Posterior cingulate gyrus (tissue), 11 donors: ENCODE results near the gene IER5.
"Not testable (repeated sequence)": the region's sequence is repeated elsewhere in the genome, so short reads cannot be mapped to it uniquely, and the experiment has no call there.

ENCODE experiments used
- DNase-seq, 10 donors: peaks; one replicate each; pipeline versions ENCODE4 v3.0.0 to v3.0.0-alpha.2; 2020 to 2021; ENCODE audit warnings: mixed read lengths in 3 of 10
- intact Hi-C: fragments of 100-400 bp; cut with DNase I; formaldehyde crosslinking; loops from one replicate; pipeline ENCODE4 v1.15.1; 2023

Gene IER5

GRCh38 chr1:181088079-181089016 is at the start of gene IER5:
Gene IER5, plus strand, starts transcription at chr1:181088700. Its CDS starts 203 bp downstream, at chr1:181088903.
- peak; percentile 92 to 99 (median 97) for DNase-seq
- intact Hi-C loops, result loop anchor here (1.0 to 2.0 kb wide), 4 partner anchors 16 to 206 kb away; partner anchors contain the start of gene STX6

DNA sequence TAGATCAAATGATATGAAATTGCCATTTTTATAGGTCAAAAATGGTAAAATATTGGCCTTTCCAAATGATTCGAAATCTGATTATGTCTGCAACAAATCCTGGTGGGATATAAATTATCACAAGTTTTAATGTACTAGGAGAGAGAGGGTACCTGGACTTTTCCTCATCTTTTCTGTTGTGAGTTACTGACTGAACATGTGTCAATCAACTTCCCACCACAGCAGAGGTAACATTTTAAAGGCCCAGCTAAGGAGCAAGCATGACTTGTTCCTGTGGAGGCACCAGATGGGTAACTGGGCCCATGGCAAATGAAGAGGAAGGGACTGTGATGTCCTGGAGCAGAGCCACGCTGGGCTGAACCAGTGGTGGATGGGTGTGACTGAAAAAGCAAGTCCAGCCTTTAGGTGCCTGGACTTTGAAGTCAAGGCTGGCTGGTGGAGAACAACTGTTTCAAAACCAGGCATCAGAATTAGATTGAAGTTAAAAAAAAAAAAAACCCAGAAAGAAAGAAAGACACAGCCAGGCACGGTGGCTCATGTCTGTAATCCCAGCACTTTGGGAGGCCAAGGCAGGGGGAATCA is 48.1 kb upstream of the IER5 start:
- intact Hi-C loops, result no loop called here
- DNase-seq, result no peak

DNA sequence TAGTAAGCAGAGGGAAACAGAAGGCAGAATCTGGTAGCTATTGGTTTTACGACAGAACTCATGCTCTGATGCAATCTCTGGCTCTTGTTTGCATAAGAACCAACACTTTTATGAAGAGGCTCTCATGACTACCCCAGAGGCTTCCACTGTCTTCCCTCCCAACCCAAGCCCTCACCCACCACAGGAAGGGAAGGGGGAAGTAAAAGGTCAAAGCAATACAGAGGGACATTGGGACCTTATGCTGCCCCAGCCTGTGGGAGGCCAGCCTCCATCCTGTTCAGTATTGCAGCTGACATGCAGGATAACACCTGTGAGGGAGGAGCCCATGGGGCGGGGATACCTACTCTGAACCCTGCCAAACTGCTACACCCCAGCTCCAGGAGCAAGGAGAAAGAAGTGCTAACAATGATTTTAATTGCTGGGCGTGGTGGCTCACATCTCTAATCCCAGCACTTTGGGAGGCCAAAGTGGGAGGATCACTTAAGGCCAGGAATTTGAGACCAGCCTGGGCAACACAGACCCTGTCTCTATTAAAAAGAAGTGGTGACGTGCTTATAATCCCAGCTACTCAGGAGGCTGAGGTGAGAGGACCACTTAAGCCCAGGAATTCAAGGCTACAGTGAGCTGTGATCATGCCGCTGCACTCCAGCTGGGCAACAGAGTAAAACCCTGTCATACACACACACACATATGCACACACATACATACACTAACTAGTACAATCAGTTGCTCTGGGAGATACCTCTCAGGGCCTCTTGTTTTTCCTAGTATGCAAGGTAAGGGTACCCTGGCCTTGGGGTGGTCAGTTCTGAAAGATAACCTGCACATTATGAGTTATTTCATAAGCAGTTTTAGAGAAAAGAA is 45.2 kb upstream of the IER5 start:
- DNase-seq, result no peak
- intact Hi-C loops, result no loop called here

- intact Hi-C loops, result no loop called here
- no peak for DNase-seq
These were observed 44.0 kb upstream of the IER5 start for GRCh38 chr1:181044449-181044966.

- peak in 1 of 10 donors; percentile 75 for DNase-seq
- intact Hi-C loops, result not testable (repeated sequence)
These were observed 42.6 kb upstream of the IER5 start for GRCh38 chr1:181045946-181046345.

GRCh38 chr1:181049378-181049777 is 39.1 kb upstream of the IER5 start:
- DNase-seq, result no peak
- intact Hi-C loops, result no loop called here

DNA sequence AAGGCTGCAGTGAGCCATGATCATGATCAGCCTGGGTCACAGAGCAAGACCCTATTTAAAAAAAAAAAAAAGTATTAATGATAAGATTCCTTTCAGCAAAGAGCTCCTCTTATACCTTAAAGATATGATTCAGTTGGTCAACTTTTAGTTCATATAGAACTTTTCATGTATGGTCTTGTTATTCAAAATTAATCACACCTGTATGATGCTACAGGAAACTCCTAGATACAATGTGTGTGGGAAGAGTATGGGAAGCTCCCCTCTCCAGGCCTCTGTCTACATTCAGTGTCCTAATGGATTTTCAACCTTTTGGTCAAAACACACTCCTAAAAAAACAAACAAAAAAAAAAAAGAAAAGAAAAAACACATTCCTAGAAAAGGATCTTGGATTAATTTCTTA is 37.6 kb upstream of the IER5 start:
- no peak for DNase-seq
- intact Hi-C loops, result no loop called here

DNA sequence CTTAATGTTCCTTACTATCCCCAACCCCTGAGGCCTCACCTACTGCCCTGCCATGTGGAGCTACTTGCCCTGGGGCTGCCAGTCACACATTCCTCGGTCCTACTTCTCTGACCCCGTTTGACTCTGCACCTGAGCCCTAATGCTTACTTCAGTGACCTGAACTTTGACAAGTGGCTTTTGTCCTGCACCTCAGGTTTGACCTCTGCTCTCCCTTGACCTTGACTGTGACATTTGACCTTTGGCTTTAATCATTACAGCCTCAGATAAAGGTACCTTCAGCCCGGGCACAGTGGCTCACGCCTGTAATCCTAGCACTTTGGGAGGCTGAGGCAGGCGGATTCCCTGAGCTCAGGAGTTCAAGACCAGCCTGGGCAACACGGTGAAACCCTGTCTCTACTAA is 31.9 kb upstream of the IER5 start:
- intact Hi-C loops, result no loop called here
- DNase-seq, result no peak

GRCh38 chr1:181057079-181057478 is 31.4 kb upstream of the IER5 start:
- intact Hi-C loops, result no loop called here
- DNase-seq, result no peak

GRCh38 chr1:181059435-181059834 is 29.1 kb upstream of the IER5 start:
- intact Hi-C loops, result no loop called here
- no peak for DNase-seq

DNA sequence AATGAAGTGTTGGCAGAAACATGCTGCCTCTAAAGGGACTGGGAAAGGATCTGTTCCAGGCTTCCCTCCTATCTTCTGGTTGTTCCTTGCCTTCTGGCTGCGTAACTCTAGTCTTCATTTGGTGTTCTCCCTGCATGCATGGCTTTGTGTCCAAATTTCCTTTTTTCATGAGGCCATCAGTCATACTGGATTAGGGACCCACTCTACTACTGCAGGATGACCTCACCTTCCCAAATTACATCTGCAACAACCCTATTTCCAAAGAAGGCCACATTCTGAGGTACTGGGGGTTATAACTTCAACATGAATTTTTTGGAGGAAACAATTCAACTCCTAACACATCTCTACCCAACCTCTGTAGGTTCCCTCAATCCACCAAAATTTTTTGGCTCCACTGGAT is 28.4 kb upstream of the IER5 start:
- intact Hi-C loops, result no loop called here
- DNase-seq, result no peak

GRCh38 chr1:181060947-181061346 is 27.6 kb upstream of the IER5 start:
- DNase-seq, intact Hi-C loops: not testable (repeated sequence)

DNA sequence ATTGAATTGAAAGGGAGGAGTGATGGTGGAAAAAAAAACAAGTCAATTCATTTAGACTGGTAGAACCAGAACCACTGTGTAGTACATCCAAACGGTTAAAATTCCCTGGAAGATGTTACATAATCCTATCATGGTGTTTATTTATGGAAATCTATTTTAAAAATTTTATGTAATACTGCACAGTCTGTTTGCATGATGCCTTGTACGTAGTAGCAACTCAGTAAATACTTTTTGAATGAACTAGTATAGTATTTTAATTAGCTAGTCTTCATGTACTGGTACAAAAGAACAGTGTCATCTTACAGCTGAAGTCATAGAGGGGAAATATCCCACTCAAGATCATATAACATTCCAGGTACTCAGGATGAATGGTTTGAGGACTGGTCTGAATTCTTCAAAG is 27.0 kb upstream of the IER5 start:
- no peak for DNase-seq
- intact Hi-C loops, result no loop called here

GRCh38 chr1:181061891-181062835 is 26.3 kb upstream of the IER5 start:
- DNase-seq, result peak in 2 of 10 donors; percentile 72 to 79
- intact Hi-C loops, result no loop called here

GRCh38 chr1:181062836-181063428 is 25.6 kb upstream of the IER5 start:
- DNase-seq, result no peak
- intact Hi-C loops, result no loop called here

GRCh38 chr1:181064011-181064623 is 24.4 kb upstream of the IER5 start:
- no peak for DNase-seq
- intact Hi-C loops, result no loop called here

DNA sequence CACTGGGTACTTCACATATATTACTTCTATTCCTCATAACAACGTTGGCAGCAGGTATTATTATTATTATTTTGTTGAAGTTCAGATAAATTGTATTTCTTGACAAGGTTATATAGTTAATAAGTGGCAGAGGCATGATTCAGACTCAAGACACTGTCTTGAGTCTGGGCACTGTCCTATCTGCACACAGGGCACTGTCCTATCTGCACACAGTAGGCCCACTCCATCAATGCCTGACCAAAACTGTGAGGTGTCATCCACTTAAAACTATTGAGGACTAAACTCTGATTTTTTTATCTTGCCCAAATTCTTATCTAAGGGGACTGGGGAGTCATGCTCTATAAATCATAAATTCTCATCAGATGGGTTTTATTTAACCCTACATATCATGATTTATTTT is 23.8 kb upstream of the IER5 start:
- no peak for DNase-seq
- intact Hi-C loops, result no loop called here

GRCh38 chr1:181073638-181074037 is 14.9 kb upstream of the IER5 start:
- DNase-seq, result no peak
- intact Hi-C loops, result no loop called here
